Kidney epithelial cell (primary cell): ENCODE results near the gene PALLD. TPM values are rescaled to one million over a fixed set of nuclear protein-coding genes. Genes with fewer than 3 reads are reported as not detected.

ENCODE experiments used
- DNase-seq: peaks from one replicate; pipeline ENCODE4 v3.0.0-alpha.2; 2010; ENCODE audit warnings: low read depth
- H3K27me3 ChIP-seq: 2 replicates; pipeline ENCODE4 v1.6.0; 2011; ENCODE audit warnings: low read length; ENCODE audit not compliant: control insufficient read depth, insufficient read depth
- H3K36me3 ChIP-seq: 2 replicates; pipeline ENCODE4 v1.5.1; 2011; ENCODE audit warnings: low read length; ENCODE audit not compliant: control insufficient read depth, insufficient read depth
- H3K4me3 ChIP-seq: 2 replicates; pipeline ENCODE4 v1.5.1; 2011; ENCODE audit warnings: low read depth, mild to moderate bottlenecking, control low read depth, low read length
- total RNA-seq: library from RNA; depleted of rRNA; stranded (reverse); fragments of >200 nt; gene quantifications from 2 replicates; pipeline ENCODE4 v1.2.3, GENCODE V29; 2015
- TF ChIP-seq, protein P1 (sequence below): IDR thresholded peaks from 2 replicates; pipeline ENCODE4 v1.5.1; 2011; ENCODE audit warnings: mild to moderate bottlenecking, moderate library complexity, low read length, control low read depth, inconsistent platforms; ENCODE audit not compliant: insufficient read depth, poor library complexity, severe bottlenecking

Gene PALLD
- total RNA-seq, 1 donor from 2014 or later = 77.4 TPM

DNA sequence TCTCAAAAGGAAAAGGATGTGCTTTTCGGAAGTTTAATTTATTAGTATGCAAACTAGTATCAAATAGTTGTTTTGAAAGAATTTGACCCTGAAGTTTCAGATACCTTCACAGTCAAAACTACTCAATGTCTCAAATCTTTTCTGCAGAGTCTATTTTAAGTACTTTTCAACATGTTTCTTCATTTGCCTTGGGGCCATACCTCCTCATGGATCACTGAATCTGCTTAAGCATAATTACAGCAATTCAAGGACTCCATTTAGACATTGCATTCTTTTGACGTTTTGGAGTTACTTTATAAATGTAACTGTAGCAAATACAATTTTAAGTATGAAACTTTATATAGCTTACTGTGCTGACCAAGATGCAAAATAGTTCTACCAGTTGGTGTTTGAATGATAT is 25.5 kb downstream of the PALLD start:
- TF ChIP-seq, protein P1, sequence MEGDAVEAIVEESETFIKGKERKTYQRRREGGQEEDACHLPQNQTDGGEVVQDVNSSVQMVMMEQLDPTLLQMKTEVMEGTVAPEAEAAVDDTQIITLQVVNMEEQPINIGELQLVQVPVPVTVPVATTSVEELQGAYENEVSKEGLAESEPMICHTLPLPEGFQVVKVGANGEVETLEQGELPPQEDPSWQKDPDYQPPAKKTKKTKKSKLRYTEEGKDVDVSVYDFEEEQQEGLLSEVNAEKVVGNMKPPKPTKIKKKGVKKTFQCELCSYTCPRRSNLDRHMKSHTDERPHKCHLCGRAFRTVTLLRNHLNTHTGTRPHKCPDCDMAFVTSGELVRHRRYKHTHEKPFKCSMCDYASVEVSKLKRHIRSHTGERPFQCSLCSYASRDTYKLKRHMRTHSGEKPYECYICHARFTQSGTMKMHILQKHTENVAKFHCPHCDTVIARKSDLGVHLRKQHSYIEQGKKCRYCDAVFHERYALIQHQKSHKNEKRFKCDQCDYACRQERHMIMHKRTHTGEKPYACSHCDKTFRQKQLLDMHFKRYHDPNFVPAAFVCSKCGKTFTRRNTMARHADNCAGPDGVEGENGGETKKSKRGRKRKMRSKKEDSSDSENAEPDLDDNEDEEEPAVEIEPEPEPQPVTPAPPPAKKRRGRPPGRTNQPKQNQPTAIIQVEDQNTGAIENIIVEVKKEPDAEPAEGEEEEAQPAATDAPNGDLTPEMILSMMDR = no peak
- H3K4me3 ChIP-seq = no peak overlapping the region
- DNase-seq = peak; percentile 7
- H3K27me3 ChIP-seq = no peaks in the 10 kb centered on the region
- no peaks in the 10 kb centered on the region for H3K36me3 ChIP-seq

DNA sequence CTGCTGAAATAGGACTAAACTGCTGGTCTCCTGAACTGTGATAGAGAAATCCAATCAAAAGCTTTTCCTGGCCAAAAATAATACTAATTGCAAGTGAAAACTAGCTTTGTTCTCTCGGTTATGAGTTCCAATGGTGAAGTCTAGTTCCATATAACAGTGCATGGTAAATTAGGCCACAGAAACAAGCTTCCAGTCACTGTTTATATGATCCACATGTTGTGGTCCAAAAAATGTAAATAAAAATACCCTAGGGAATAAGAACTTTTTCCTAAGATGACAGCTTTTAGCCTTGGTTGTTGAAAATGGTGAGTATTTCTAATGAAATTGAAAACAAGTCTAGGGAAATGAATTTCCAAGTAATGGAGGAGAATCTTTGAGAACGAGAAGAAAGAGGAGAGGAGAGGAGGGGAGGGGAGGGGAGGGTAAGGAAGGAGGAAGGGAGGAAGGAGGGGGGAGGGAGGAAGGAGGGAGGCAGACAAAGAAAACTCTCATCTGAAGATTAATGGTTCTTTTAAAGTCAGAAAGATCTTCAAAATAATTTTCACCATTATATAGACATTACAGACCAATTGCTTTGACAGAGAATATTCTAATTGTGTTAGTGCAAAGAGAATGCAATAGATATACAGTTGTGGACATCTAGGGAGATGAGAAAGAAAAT is 26.1 kb downstream of the PALLD start:
- Histone ChIP-seq H3K4me3 (no peak overlapping the region), H3K27me3 (no peaks in the 10 kb centered on the region), H3K36me3 (no peaks in the 10 kb centered on the region)
- TF ChIP-seq, protein P1 = no peak
- no peak for DNase-seq

DNA sequence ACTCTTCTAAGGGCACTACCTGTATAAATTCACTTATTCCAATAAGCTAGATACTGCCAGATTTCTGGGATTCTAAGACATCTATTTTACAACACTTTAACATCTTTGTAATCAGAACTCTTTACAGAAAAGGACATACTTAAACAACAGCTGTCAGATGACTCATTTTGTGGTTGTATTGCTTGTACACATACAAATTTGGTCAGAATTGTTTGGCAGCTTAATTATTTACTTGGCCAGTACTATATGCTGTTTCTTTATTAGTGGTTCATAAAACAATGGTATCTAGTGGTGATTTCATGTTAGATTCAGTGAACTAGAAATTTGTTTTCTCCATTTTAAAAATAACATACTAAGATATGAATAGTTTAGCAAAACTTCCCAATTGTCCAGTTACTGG is 27.2 kb downstream of the PALLD start:
- Histone ChIP-seq H3K27me3 (no peaks in the 10 kb centered on the region), H3K4me3 (no peak overlapping the region), H3K36me3 (no peaks in the 10 kb centered on the region)
- DNase-seq = peak; percentile 75
- TF ChIP-seq, protein P1 = no peak

DNA sequence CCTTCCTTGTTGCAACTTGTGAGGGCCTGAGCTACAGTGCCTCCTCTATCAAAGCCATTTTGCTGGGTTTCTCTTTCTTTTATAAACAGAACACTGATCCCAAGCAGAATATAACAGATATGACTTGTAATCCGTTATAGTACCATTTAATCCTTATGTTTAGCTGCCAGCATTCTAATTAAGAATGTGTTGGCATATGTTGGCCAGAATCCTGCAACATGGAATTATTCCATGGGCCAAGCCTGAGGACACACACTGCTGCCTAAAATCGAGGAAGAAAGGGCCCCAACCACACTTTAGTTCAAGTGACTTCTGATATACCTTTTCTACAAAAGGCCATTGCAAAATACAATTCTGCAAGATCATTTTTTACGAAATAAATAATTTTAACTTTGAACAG is 28.0 kb downstream of the PALLD start:
- TF ChIP-seq, protein P1 = no peak
- no peak for DNase-seq

DNA sequence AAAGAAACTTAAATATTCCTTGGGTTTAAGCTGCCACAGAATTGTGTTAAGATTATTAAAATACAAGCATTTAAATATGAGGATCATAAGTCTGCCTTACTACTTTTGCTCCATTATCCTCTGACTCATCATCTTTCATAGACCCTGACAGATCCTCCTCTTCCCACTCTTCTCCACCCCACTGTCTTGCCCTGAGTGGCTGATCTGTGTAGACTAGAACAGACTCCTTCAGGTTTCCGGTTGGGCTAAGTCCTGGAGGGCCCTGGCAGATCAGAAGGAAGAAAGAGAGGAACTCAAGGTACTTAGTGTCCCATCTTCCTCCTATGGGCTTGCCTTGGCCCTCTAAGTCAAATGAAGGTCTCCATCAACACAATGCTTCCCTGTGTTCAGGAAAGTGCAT is 30.7 kb downstream of the PALLD start:
- DNase-seq = no peak
- Histone ChIP-seq H3K27me3 (no peaks in the 10 kb centered on the region), H3K4me3 (no peak overlapping the region), H3K36me3 (no peaks in the 10 kb centered on the region)
- TF ChIP-seq, protein P1 = no peak

More for the DNA sequence above, 28.0 kb downstream of the PALLD start:
- Histone ChIP-seq H3K36me3 (no peaks in the 10 kb centered on the region), H3K27me3 (no peaks in the 10 kb centered on the region), H3K4me3 (no peak overlapping the region)
